Loucy (cell line): ENCODE results near the gene LRRC56.

ENCODE experiments used
- H2AFZ ChIP-seq: fragments of 200-600 bp; sonication (generic); 2 replicates; pipeline ENCODE4 v1.6.0; 2016; ENCODE audit warnings: antibody characterized with exemption, mild to moderate bottlenecking, low read length, moderate library complexity
- H3F3A ChIP-seq: fragments of 200-600 bp; 2 replicates; pipeline ENCODE4 v1.6.0; 2016; ENCODE audit warnings: antibody characterized with exemption, low read depth, mild to moderate bottlenecking
- H3K27me3 ChIP-seq: fragments of 200-600 bp; sonication (generic); 2 replicates; pipeline ENCODE4 v1.6.1; 2014; ENCODE audit warnings: low read length, mild to moderate bottlenecking; ENCODE audit not compliant: insufficient read depth, poor library complexity, severe bottlenecking
- H3K36me3 ChIP-seq: fragments of 200-600 bp; sonication (generic); 2 replicates; pipeline ENCODE4 v1.6.1; 2016; ENCODE audit warnings: low read length; ENCODE audit not compliant: insufficient read depth
- H3K4me1 ChIP-seq: fragments of 200-600 bp; sonication (generic); 2 replicates; pipeline ENCODE4 v1.5.1; 2014; ENCODE audit warnings: low read length, mild to moderate bottlenecking; ENCODE audit not compliant: insufficient read depth, poor library complexity, severe bottlenecking
- H3K4me2 ChIP-seq: fragments of 200-600 bp; sonication (generic); 2 replicates; pipeline ENCODE4 v1.6.0; 2014; ENCODE audit warnings: antibody characterized with exemption, low read length, low read depth, mild to moderate bottlenecking; ENCODE audit not compliant: poor library complexity, severe bottlenecking
- H3K4me3 ChIP-seq: fragments of 200-600 bp; sonication (generic); 2 replicates; pipeline ENCODE4 v1.5.1; 2014; ENCODE audit warnings: low read length, mild to moderate bottlenecking, mixed read lengths; ENCODE audit not compliant: poor library complexity, severe bottlenecking
- H3K79me2 ChIP-seq: fragments of 200-600 bp; sonication (generic); 2 replicates; pipeline ENCODE4 v1.6.1; 2014; ENCODE audit warnings: low read length; ENCODE audit not compliant: insufficient read depth
- H3K9ac ChIP-seq: fragments of 200-600 bp; sonication (generic); 2 replicates; pipeline ENCODE4 v1.6.0; 2014; ENCODE audit warnings: mild to moderate bottlenecking, low read depth, low read length, moderate library complexity; ENCODE audit not compliant: poor library complexity, severe bottlenecking
- H3K9me2 ChIP-seq: fragments of 200-600 bp; sonication (generic); replicated peaks from 2 replicates; pipeline ENCODE4 v1.6.1; 2016; ENCODE audit warnings: low read depth, low read length, mixed read lengths
- H3K9me3 ChIP-seq: fragments of 200-600 bp; sonication (generic); 2 replicates; pipeline ENCODE4 v1.6.1; 2014; ENCODE audit warnings: mild to moderate bottlenecking, antibody characterized with exemption, low read length, low read depth; ENCODE audit not compliant: insufficient read depth
- H4K20me1 ChIP-seq: fragments of 200-600 bp; sonication (generic); 2 replicates; pipeline ENCODE4 v1.6.0; 2014; ENCODE audit warnings: antibody characterized with exemption, low read length, mild to moderate bottlenecking; ENCODE audit not compliant: insufficient read depth, poor library complexity, severe bottlenecking
- EZH2phosphoT487 ChIP-seq: fragments of 200-600 bp; IDR thresholded peaks from 2 replicates; pipeline ENCODE4 v1.6.1; 2018; ENCODE audit warnings: antibody characterized with exemption, mild to moderate bottlenecking, moderate library complexity, borderline replicate concordance
- TF ChIP-seq, protein P1 (sequence below): fragments of 200-600 bp; sonication (generic); conservative IDR thresholded peaks from 2 replicates; pipeline ENCODE4 v1.5.1; 2014; ENCODE audit warnings: mild to moderate bottlenecking, antibody characterized with exemption, low read length

The LRRC56 gene

DNA sequence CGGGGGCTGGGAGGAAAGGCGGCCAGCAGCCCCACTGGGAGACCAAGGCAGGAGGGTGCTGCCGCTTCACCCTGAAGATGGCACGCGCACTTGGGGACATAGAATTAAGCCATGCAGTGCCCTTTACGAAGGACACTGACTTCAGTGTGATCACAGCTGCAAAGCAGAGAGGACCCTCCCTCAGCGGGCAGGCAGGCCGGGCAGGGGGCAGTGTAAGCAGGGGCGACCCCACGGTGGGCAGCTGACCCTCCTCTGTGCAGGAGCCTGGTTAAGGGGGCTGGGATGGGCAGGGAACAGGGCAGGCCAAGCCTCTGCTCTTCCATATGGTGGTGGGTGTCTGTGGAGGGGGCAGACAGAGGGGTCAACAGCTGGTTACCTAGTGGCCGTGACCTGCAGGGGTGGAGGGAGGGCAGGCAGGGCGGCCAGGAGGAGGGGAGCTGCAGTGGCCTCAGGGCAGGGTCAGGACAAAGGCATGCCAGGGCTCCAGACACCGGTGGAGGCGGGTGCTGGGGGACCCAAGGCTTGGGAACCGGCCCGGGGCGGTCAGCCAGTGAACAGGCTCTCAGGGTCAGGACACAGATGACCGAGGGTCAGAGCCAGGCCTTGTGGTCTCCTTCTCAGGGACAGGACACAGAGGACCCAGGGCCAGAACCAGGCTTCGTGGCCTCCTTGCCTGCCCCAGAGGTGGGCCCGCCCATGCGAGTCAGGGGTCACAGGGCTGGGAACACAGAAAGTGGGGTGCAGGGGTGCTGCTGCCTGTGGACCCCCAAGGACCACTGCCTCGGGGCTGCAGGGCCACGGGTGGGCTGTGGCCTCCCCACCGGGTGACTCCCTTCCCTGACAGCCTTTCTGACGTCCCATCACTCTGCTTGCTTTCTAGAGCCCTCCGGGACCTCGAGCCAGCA lies 16.0 kb downstream of the LRRC56 start:
- H4K20me1 ChIP-seq, result no peaks in the 10 kb centered on the region
- no peaks in the 10 kb centered on the region for H3K79me2 ChIP-seq
- no peak overlapping the region for H3K4me2 ChIP-seq
- TF ChIP-seq, protein P1, sequence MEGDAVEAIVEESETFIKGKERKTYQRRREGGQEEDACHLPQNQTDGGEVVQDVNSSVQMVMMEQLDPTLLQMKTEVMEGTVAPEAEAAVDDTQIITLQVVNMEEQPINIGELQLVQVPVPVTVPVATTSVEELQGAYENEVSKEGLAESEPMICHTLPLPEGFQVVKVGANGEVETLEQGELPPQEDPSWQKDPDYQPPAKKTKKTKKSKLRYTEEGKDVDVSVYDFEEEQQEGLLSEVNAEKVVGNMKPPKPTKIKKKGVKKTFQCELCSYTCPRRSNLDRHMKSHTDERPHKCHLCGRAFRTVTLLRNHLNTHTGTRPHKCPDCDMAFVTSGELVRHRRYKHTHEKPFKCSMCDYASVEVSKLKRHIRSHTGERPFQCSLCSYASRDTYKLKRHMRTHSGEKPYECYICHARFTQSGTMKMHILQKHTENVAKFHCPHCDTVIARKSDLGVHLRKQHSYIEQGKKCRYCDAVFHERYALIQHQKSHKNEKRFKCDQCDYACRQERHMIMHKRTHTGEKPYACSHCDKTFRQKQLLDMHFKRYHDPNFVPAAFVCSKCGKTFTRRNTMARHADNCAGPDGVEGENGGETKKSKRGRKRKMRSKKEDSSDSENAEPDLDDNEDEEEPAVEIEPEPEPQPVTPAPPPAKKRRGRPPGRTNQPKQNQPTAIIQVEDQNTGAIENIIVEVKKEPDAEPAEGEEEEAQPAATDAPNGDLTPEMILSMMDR, result no peak
- no peak for TF ChIP-seq EZH2phosphoT487
- H3K36me3 ChIP-seq, result no peaks in the 10 kb centered on the region
- H3K27me3 ChIP-seq, result no peaks in the 10 kb centered on the region
- no peak overlapping the region for H3K9ac ChIP-seq
- H3K4me1 ChIP-seq, result peaks cover 7% of the 10 kb centered on the region
- H3K9me3 ChIP-seq, result no peaks in the 10 kb centered on the region
- no peaks in the 10 kb centered on the region for H3K9me2 ChIP-seq
- no peaks in the 10 kb centered on the region for H3F3A ChIP-seq
- H3K4me3 ChIP-seq, result no peak overlapping the region
- no peak overlapping the region for H2AFZ ChIP-seq

DNA sequence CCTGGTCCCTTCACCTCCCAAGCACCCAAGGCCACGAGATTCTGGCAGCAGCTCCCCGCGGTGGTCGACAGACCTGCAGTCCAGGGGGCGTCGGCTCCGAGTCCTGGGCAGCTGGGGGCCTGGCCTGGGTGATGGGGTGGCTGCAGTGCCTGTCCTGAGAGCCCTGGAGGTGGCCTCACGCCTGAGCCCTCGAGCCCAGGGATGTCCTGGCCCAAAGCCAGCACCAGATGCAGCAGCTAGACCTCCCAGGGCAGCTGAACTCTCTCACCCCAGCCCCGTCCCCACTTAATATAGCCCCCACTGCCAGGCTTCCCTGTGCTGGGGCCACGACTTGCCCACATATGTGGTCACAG lies 16.6 kb downstream of the LRRC56 start:
- no peaks in the 10 kb centered on the region for H4K20me1 ChIP-seq
- H3K9me3 ChIP-seq, result no peaks in the 10 kb centered on the region
- no peak overlapping the region for H2AFZ ChIP-seq
- H3K9me2 ChIP-seq, result no peaks in the 10 kb centered on the region
- H3F3A ChIP-seq, result no peaks in the 10 kb centered on the region
- no peaks in the 10 kb centered on the region for H3K36me3 ChIP-seq
- H3K27me3 ChIP-seq, result no peaks in the 10 kb centered on the region
- peak overlapping the region; percentile 86 for H3K4me2 ChIP-seq
- TF ChIP-seq, protein P1, result no peak
- H3K4me3 ChIP-seq, result no peak overlapping the region
- H3K9ac ChIP-seq, result peak overlapping the region; percentile 58
- no peaks in the 10 kb centered on the region for H3K79me2 ChIP-seq
- H3K4me1 ChIP-seq, result peaks cover 7% of the 10 kb centered on the region

DNA sequence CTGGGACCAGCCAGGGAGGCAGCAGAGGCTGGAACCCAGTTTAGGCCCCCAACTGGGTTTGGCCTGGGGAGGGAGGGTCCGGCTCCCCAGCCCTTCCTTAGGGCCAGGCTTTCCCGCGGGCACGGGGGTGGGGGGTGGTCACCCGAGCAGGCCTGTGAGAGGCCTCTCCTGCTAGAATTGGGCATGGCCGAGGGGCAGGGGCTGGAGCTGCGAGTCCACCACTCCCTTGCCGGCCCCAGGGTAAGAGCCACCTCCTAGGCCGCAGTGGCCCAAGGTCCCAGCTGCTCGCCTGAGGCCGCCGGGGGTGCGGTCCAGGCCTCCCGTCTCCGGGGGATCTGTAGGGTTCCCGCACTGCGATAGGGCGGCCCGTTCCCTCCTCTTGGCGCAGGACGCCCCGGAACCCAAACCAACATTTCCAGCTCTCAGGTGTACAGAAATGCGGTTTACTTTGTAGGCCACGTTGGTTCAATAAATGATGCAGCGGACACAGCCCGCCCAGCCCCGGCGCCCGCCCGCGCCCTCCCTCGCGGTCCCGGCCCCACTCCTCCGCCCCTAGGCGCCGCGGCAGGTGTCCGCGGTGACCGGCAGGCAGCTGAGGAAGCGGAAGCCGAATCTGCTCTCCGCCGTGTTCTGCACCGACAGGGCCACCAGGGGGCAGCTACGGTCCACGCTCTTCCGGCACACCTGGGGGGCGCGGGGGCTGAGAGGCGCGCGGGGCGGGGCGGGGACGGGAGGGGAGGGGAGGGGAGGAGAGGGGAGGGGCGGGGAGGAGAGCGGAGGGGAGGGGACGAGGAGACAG lies 17.3 kb downstream of the LRRC56 start:
- Histone ChIP-seq H3K4me3 (peak overlapping the region; percentile 69), H3K4me2 (peak overlapping the region; percentile 86), H3K9ac (peak overlapping the region; percentile 58)

More for the DNA sequence above, 17.3 kb downstream of the LRRC56 start:
- H3F3A ChIP-seq, result no peaks in the 10 kb centered on the region
- peaks cover 7% of the 10 kb centered on the region for H3K4me1 ChIP-seq
- H3K79me2 ChIP-seq, result no peaks in the 10 kb centered on the region
- no peaks in the 10 kb centered on the region for H3K9me3 ChIP-seq
- no peak for TF ChIP-seq EZH2phosphoT487
- TF ChIP-seq, protein P1, result peak; percentile 52
- no peaks in the 10 kb centered on the region for H3K36me3 ChIP-seq
- H3K9me2 ChIP-seq, result no peaks in the 10 kb centered on the region
- H4K20me1 ChIP-seq, result no peaks in the 10 kb centered on the region
- no peaks in the 10 kb centered on the region for H3K27me3 ChIP-seq
- H2AFZ ChIP-seq, result peak overlapping the region; percentile 83; the same call in 1 of the 2 replicates
